IPS-11a (cell line): ENCODE measurements around the gene CACNA1S.

Source experiments
- H3K4me3 ChIP-seq: one replicate; pipeline ENCODE4 v1.5.1; 2013; ENCODE audit warnings: low read depth, low read length, control low read depth

Gene CACNA1S

DNA sequence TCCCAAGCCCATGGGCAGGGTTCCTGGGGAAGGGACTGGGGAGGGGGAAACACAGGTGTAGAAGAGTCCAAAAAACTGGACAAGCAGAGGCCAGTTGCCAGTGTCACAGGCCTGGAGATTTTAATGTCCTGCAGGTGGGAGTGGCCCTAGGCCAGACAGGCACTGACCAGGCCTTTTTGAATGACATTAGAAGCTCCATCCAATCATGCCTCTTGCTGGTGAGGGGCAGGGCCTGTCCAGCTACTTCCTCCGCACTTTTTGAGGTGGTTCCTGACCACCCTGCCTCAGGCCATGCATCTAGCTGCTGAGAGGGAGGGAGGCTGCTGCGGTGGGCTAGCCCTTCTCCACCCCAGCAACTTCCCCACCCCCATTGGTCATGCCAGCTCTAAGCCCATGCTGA is 72.8 kb downstream of the CACNA1S start:
- H3K4me3 ChIP-seq: no peak overlapping the region

GRCh38 chr1:201038186-201038876 is 73.9 kb downstream of the CACNA1S start:
- no peak overlapping the region for H3K4me3 ChIP-seq

DNA sequence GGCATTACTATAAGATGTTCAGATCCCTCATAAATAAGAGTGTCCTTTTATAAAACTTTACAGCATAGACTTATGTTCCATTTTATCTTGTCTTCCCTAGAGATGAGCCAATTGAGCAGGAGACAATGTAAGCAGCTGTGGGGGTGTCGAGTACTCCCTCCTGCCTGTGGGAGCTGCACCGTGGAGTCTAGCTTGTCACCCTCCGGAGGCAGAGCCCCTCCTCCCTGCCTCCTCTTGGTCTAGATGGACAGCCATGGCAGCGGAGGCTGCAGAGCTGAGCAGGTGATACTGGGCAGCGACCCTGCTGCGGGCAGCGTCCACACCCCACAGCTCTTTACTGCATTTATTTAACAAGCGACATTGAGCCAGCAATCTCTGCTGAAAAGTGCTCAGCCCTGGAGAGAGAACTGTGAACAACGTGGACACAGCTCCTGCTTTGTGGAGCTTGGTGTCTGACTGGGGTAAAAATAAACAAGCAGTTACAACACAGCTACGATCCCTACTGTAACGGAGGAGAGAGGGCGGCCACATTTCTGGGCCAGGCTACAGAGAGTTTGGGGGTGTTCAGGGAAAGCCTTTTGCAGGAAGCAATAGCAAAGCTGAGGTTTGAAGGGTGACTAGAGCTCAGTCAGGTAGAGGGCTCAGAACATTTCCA is 75.9 kb downstream of the CACNA1S start:
- H3K4me3 ChIP-seq: no peak overlapping the region

DNA sequence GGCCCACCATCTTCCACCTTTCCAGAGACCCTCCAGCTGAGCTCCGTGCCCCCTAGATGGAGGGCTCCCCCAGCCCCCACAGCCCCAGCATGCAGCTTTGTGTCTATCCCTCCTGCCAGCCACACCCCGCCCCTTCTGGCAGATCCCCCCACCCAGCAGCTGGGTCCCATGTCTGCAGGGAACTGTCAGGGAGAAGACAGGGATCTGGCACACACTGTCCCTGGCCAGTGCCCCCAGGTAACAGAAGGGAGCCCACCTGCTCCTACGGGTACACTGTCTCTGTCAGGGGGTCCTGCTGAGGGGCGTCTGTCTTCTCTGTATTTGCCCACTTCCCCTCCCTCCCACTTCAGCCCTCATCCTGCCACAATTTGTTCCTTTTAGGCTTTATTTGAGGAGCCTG is 77.6 kb downstream of the CACNA1S start:
- no peak overlapping the region for H3K4me3 ChIP-seq

DNA sequence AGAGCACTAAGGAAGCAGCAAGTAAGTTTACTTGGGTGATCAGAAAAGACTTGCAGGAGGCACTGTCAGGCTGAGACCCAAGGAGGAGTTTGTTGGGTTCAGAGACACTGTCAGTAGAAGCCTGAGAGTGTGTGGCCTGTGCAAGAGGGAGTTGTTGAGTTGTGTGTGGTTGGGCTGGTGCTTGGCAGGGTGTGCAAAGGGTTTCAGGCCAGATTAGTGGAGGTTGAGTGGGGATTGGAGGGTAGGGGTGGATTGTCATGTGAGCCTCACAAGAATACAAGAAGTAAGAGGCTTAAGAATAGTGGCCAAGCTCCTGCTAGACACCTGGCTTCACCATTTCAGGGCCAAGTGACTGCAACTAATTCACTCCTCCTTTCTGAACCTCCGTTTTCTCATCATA is 79.8 kb downstream of the CACNA1S start:
- H3K4me3 ChIP-seq: no peak overlapping the region

GRCh38 chr1:201028461-201028889 is 83.8 kb downstream of the CACNA1S start:
- no peak overlapping the region for H3K4me3 ChIP-seq

GRCh38 chr1:201026836-201027235 is 85.4 kb downstream of the CACNA1S start:
- H3K4me3 ChIP-seq: no peak overlapping the region

DNA sequence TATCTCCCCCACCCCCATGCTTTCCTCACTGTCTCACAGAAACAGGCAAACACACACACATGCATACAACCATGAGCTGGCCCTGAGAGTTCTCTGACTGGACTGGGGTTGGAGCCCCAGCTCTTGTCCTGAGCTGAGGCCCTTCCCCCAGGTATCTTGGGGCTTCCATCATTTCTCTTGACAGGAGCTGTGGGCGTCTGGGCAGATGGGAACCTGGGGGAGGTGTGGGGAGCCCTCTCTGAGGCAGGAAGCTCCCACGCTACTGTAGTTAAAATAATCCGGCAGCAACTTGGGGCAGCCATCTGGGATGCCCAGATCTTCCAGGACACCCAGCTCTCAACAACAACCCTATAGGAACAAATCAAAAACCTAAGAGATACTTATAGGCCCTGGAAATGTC is 86.0 kb downstream of the CACNA1S start:
- H3K4me3 ChIP-seq: no peak overlapping the region

DNA sequence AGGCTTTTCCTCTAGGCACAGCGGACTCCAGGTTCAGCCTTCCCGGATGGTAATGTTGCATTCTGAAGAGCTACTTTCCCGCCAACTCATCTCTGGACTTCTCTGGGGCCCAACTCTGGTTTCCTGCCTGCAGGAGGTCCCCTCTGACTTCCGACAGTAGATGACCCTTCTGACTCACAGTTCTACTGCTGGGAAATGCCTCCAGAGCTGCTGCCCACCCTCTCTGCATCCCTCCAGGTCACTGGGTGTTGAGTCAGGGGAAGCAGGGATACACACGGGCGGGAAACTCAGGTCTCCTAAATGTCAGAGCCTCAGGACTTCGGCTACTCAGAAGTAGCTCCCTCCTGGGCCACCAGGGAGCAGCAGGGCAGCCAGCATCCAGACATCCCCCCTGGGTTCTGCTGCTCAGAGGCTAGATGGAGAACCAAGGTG is 86.6 kb downstream of the CACNA1S start:
- no peak overlapping the region for H3K4me3 ChIP-seq

GRCh38 chr1:201024625-201024998 is 87.6 kb downstream of the CACNA1S start:
- H3K4me3 ChIP-seq: no peak overlapping the region

- H3K4me3 ChIP-seq: no peak overlapping the region
Observed at GRCh38 chr1:201023920-201024624, 88.2 kb downstream of the CACNA1S start.

DNA sequence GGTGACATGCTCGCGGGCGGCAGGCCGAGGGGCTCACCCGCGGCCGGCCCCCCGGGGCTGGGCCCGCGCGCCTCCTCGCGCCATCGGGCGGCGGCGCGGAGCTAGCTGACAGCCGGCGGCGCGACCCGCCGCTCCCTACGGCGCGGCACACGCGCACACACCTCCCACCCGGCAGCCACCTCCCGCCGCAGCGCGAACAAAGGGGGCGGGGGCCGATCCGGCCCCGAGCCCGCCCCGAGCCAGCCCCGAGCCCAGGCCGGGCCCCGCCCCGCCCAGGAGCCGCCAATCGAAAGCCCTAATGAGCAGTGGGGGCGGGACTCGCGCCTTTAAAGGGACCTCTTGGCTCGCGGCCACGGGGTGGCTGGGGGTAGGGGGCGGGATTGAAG is 88.7 kb downstream of the CACNA1S start, which contains the start of gene KIF21B:
Gene KIF21B, minus strand, starts transcription at position 198 of the 386 bp plus-strand sequence. CDS start 331 bp downstream, outside the sequence.
- peak within 1 kb of the TSS; percentile 47 for H3K4me3 ChIP-seq

GRCh38 chr1:201022820-201023516 is 89.3 kb downstream of the CACNA1S start:
- peak overlapping the region; percentile 47 for H3K4me3 ChIP-seq

- H3K4me3 ChIP-seq: peak overlapping the region; percentile 47
Observed at GRCh38 chr1:201022493-201022819, 89.8 kb downstream of the CACNA1S start.

- no peak overlapping the region for H3K4me3 ChIP-seq
Observed at GRCh38 chr1:201021630-201022492, 90.4 kb downstream of the CACNA1S start.

GRCh38 chr1:201020721-201021629 is 91.3 kb downstream of the CACNA1S start:
- no peak overlapping the region for H3K4me3 ChIP-seq

DNA sequence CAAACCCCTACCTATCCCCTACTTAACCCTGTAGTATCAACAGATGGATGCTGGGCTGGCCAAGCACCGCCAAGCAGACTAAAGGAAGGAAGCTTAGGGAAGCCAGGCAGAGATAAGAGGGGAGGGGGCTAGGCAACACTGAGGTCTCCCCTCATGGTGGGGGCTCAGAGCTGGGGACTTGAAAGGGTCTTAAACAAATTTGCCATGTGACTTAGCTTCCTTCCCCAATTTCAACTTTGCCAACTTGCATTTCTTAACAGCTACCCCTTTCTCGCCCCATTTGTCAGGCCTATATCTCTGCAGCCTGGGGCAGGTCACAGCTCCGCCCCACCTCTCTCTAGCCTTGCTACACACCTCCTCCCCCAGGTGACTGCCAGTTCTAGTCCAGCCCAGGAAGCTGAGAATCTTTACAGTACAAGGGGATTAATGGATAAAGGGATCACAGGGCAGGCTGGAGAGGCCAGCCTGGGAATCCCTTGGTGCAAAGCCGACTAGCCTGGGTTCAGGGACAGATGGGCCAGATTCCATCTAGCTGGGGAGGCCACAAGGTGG is 92.1 kb downstream of the CACNA1S start:
- no peak overlapping the region for H3K4me3 ChIP-seq

- H3K4me3 ChIP-seq: no peak overlapping the region
Observed at GRCh38 chr1:201019321-201019977, 92.8 kb downstream of the CACNA1S start.

- no peak overlapping the region for H3K4me3 ChIP-seq
Observed at GRCh38 chr1:201017828-201018163, 94.4 kb downstream of the CACNA1S start.
